K562 (cell line): ENCODE results near the gene PIP5KL1.

Experiments used
- CBX3 ChIP-seq, 2 experiments: IDR thresholded peaks; 1 replicate in 1 of 2; 2 replicates in 1 of 2; pipeline ENCODE4 v1.6.1; 2012; ENCODE audit warnings: inconsistent platforms in 2 of 2, low read length in 2 of 2, borderline replicate concordance in 1 of 2, control low read depth in 1 of 2
- FOXJ3 ChIP-seq: sonication (generic); formaldehyde crosslinking; IDR thresholded peaks from 2 replicates; pipeline ENCODE4 v1.4.0; 2020; ENCODE audit warnings: mild to moderate bottlenecking, missing genetic modification reagents
- MEF2A ChIP-seq: IDR thresholded peaks from 2 replicates; pipeline ENCODE4 v1.6.1; 2011; ENCODE audit warnings: low read depth, mild to moderate bottlenecking, low read length, moderate library complexity; ENCODE audit not compliant: control insufficient read depth
- MTA1 ChIP-seq: fragments of 450-650 bp; IDR thresholded peaks from 2 replicates; pipeline ENCODE4 v1.6.1; 2017; ENCODE audit warnings: borderline replicate concordance
- RFX5 ChIP-seq: IDR thresholded peaks from 2 replicates; pipeline ENCODE4 v1.6.1; 2011; ENCODE audit warnings: low read depth, mild to moderate bottlenecking, improper control_type of control experiment, low read length
- SAFB ChIP-seq: fragments of 200-400 bp; formaldehyde crosslinking; IDR thresholded peaks from 2 replicates; pipeline ENCODE4 v1.6.1; 2017; ENCODE audit warnings: low read depth, low read length, borderline replicate concordance
- ZFP36 ChIP-seq: fragments of 150-350 bp; IDR thresholded peaks from 2 replicates; pipeline ENCODE4 v1.6.1; 2018; ENCODE audit warnings: low read length, low read depth; ENCODE audit not compliant: partially characterized antibody
- ZNF263 ChIP-seq: sonication (generic); formaldehyde crosslinking; IDR thresholded peaks from 2 replicates; pipeline ENCODE4 v1.8.0; 2022; ENCODE audit warnings: mild to moderate bottlenecking, missing genetic modification reagents, borderline replicate concordance
- TF ChIP-seq, protein P1 (sequence below), 3 experiments: IDR thresholded peaks in 2 of 3; conservative IDR thresholded peaks in 1 of 3; 2 replicates each; pipeline ENCODE4 v1.5.1; 2011 to 2012; ENCODE audit warnings: low read length in 3 of 3, mild to moderate bottlenecking in 3 of 3, control low read depth in 2 of 3, improper control_type of control experiment in 1 of 3, inconsistent platforms in 1 of 3, low read depth in 1 of 3, mixed read lengths in 1 of 3, moderate library complexity in 1 of 3; ENCODE audit not compliant: insufficient read depth in 2 of 3

DNA sequence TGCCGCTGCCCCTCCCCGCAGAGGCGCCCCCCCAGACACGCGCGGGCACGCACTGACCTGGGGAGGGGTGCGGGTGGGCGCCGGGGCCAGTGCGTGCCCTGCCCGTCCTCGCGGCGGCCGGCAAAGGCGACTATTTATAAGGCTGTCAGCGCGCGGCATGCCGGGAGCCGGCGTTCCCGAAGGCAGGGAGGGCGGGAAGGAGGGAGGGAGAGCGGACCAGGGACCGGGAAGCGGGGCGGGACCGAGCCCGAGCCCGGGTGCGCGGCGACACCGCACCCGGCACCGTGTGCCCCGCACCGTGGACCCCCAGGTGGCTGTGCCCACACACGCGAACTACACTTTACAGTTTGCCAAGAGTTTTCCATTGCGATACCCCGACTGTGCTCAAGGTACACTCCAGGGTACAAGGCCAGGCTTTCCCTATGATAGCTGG lies 53.0 kb downstream of the PIP5KL1 start, which contains the start of gene AK1:
- TF ChIP-seq MTA1 (no peak), FOXJ3 (CRISPR knock-in tag) (no peak), RFX5 (no peak), MEF2A (no peak), ZNF263 (no peak), ZFP36 (no peak), SAFB (0 out of 2 replicates have a peak, but pooled peaks have one; percentile 13), CBX3 (IDR thresholded peaks at IDR 0.05; ENCODE audit: borderline replicate concordance in 1 of 2, low read length in 2 of 2) (no peak)
- TF ChIP-seq, protein P1, sequence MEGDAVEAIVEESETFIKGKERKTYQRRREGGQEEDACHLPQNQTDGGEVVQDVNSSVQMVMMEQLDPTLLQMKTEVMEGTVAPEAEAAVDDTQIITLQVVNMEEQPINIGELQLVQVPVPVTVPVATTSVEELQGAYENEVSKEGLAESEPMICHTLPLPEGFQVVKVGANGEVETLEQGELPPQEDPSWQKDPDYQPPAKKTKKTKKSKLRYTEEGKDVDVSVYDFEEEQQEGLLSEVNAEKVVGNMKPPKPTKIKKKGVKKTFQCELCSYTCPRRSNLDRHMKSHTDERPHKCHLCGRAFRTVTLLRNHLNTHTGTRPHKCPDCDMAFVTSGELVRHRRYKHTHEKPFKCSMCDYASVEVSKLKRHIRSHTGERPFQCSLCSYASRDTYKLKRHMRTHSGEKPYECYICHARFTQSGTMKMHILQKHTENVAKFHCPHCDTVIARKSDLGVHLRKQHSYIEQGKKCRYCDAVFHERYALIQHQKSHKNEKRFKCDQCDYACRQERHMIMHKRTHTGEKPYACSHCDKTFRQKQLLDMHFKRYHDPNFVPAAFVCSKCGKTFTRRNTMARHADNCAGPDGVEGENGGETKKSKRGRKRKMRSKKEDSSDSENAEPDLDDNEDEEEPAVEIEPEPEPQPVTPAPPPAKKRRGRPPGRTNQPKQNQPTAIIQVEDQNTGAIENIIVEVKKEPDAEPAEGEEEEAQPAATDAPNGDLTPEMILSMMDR (IDR thresholded peaks at IDR 0.05 in 2 of 3, conservative IDR thresholded peaks at IDR 0.05 in 1 of 3; ENCODE audit: insufficient read depth in 2 of 3, low read depth in 1 of 3, low read length in 3 of 3): no peak
